ENCODE data around the gene DNAH9.

Gene DNAH9

DNA sequence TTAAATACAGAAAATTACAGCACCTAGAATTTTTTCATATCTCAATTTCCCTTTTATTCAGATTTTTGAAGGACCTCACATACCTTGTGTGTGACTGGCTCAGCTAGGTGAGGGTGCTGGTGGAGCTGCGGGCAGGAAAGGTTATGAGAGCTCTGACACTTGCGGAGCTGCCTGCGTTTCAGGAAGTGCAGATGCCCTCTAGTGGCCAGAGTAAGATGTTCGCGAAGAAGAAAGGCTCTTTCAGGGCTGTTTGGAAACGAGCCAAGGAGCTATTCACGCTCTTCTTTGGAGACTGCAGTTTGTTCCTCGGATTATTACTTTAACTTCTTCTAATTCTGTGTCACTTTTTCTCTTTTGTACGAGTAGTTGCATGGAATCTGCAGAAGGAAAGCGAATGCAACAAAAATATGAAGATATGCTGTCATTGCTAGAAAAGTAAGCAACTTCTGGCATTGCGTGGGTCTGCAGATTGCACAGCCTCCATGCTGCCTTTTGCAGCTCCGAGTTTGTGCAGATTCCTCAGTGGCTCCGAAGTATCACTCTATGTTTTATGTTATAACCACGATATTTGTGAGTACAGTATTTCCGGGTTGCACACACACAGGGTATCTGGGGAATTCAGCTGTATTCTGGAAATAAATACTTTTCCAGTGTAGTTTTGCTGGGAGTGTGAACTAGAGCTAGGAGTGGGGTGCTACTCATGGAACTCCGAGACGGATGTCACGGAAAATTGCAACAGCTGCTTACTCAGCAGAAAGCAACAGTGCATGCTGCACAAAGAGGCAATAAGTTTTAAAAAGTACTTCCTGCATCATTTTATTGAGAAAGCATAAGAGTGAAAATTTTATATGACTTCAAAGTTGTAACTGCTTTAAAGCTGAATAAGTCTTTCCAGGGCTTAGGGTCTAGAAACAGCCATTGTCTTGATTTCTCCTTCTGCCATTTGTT, 46.3 kb downstream of the DNAH9 start:
- no peak for DNase-seq (ENCODE audit: low read depth, low spot score)

DNA sequence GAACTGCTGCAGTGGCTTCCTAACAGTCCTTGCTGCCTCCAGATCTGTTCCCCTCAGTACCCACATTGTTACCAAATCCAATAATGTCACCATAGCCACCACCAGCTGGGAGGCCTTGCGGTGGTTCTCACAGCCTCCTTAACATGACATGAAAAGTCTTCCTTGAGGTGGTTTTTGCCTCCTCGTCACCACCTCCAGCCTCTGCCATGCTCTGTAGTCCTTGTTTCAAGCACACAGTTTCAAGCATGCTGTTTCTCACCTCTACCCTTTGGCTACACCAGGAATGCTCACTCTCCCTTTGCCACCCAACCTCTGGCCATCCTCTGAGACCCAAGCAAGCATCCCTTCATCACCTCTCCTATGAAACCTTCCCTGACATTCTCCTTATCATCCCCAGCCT, 47.2 kb downstream of the DNAH9 start:
- no peak for DNase-seq (ENCODE audit: low read depth, low spot score)

DNA sequence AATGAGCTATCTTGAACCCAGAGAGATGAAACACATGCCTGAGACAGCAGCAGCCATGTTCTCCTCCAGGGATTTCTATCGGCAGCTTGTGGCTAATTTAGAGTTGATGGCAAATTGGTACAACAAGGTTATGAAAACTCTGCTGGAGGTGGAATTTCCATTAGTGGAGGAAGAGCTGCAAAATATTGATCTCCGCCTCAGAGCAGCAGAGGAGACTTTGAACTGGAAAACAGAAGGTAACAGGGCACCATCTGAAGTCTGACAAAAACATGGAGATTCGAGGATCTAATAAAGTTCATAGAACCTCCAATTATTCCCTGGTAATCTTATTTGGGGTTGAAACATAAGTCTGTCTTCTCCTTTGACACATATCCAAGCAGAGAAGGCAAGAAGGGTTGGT, 52.8 kb downstream of the DNAH9 start:
- no peak for DNase-seq (ENCODE audit: low read depth, low spot score)

DNA sequence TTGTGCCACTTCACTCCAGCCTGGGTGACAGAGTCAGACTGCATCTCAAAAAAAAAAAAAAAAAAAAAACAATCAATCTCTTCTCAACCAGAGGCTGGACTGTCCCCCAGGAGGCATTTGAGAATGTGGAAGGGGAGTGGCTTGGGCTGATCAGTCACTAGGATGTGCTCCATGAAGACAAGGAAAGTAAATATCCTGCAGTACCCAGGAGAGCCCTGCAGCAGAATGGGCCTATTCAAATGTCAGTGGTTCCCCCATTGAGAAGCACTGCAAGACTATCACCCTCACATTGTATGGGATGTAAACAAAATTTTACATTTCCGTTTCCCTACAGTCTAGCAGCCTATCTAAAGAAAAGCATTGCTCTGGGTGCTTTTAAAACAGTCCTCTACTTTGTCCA, 70.3 kb downstream of the DNAH9 start:
- no peak for DNase-seq (ENCODE audit: low read depth, low spot score)

DNA sequence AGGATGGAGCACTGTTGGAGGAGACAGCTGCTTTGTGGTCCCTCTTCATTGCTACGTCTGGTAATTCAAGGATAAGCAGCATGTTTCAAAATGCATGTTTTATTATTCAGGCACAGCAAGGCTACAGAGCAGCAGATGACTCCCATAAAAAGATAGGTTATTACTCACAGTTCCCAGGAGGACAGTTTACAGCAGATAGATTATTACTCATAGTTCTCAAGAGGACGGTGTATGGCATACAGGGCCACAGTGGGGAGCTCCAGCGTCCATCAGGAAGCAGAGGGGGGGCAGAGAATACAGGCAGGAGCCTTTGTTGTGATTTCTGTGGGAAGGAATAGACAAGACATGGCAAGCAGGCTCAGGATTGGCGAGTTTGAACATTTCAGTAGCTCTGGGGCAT, 72.9 kb downstream of the DNAH9 start:
- no peak for DNase-seq (ENCODE audit: low read depth, low spot score)

DNA sequence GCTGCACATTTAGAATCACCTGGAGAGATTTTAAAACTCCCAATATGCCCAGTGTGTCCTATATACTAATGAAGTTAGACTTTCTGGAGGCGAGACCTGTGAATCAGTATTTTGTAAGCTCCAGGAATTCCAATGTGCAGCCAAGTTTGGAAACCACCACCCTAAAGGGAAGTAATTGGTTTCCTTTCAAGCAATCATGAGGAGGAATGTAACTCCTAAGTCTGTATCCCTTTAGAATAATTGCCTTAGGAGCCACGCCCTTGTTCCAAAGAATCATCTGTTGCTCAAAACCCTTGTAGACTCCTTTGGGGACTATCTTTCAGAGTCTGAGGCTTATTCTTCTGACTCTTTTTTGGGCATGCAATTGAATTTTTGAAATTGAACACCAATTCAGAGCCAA, 84.4 kb downstream of the DNAH9 start:
- no peak for DNase-seq (ENCODE audit: low read depth, low spot score)

DNA sequence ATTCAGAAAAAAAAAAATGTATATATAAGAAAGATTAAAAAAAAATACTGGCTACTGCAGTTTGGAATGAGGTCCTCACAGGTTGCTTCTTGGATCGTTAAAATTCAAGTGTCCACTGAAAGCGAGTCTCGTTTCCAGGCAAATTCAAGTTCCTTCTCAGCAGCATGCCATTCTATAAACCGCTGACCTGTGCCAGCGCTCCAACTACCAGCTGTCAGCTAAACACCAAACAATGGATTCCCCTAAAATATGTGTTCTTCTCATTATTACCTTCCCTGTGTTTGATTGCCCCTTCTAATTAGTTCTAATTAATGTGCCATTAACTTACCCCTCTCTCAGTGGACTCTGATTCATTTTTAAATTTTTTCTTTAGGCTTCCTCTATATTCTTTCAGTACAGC, 92.4 kb downstream of the DNAH9 start:
- DNase-seq (ENCODE audit: low read depth, low spot score): no peak

DNA sequence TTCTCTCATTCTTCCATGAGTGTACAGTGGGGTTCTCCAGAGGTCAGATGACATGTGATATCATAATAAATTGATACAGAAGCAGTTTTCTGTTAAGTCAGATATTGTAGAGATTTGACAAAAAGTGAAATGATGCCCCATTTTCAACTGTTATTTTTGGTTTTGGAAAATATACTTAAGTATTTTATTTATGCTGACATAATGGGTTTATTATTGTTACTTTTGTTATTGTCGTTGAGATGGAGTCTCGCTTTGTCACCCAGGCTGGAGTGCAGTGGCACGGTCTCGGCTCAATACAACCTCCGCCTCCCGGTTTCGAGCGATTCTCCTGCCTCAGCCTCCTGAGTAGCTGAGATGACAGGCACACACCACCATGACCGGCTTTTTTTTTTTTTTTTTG, 94.4 kb downstream of the DNAH9 start:
- DNase-seq (ENCODE audit: low read depth, low spot score): no peak

DNA sequence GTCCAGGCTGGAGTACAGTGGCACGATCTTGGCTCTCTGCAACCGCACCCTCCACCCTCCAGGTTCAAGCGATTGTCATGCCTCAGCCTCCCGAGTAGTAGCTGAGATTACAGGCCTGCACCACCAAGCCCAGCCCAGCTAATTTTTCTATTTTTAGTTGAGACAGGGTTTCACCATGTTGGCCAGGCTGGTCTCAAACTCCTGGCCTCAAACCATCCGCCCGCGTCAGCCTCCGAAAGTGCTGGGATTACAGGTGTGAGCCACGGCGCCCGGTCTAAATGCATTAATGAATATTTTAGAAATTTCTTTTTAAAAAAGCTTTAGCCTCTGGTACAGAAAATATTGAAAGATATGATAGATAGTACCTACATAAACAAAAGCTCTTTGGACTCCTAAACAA, 95.0 kb downstream of the DNAH9 start:
- no peak for DNase-seq (ENCODE audit: low read depth, low spot score)

DNA sequence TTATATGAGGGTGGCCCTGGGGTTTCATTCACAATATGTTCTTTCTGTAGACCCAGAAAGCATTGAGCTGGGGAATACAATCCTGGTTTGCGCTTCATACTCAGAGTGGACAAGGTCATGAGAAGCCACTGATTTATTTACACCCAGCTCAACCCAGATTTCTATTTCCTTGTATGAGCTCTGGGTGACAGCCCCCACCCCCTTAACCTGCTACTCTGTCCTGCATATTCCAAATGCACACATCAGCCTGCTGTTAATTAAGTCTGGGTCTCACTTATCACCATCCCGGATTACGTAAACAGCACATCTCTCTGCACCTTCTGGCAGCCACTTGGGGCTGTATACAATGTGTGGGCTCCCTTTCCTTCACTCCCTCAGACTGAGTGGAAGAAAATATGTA, 102.4 kb downstream of the DNAH9 start:
- DNase-seq (ENCODE audit: low read depth, low spot score): no peak

DNA sequence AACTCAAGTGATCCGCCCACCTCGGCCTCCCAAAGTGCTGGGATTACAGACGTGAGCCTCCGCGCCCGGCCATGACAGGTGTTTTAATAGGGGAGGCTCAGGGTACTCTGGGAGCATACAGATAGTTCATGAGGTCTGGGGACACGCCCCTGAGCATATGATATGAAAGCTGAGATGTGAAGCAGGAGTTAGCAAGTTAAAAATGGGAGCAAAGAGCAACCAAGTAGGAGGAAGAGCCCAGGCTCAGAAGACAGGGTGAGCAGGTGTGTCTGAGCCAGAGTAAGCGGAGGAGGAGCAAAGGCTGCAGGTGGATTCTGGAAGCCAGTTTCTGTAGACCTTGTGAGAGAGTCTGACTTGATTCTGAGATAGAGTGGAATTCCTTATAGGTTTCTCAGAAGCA, 103.6 kb downstream of the DNAH9 start:
- no peak for DNase-seq (ENCODE audit: low read depth, low spot score)

DNA sequence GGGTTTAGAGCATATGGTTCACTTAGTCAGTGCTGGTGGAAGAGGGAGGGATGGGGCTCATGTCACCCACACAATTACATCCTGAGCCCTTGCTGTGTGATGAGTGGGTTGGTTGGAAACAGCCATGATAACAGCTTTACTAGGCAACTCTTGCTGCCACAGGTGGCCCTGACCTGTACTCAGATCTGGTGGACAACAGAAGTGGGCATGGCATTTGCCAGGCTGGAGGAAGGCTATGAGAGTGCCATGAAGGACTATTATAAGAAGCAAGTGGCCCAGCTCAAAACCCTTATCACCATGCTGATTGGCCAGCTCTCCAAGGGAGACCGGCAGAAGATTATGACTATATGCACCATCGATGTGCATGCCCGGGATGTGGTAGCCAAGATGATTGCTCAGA, 105.8 kb downstream of the DNAH9 start:
- DNase-seq (ENCODE audit: low read depth, low spot score): no peak

DNA sequence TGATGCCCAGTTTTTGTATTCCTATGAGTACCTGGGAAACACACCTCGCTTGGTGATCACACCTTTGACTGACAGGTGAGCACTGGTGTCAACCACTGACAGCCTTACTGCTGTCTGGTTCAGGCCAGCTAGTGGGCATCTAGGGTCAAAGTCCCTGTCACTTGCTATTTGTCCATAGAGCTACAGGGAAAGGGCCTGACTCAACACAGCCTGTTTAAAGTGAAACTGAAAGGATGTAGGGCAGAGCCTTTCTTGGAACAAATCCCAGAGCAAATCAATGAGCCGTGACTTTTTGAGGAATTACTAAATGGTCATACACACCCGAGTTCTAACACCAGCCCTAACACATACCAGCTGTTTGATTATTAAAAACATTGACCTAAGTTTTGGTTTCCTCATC, 106.8 kb downstream of the DNAH9 start:
- DNase-seq (ENCODE audit: low read depth, low spot score): no peak

DNA sequence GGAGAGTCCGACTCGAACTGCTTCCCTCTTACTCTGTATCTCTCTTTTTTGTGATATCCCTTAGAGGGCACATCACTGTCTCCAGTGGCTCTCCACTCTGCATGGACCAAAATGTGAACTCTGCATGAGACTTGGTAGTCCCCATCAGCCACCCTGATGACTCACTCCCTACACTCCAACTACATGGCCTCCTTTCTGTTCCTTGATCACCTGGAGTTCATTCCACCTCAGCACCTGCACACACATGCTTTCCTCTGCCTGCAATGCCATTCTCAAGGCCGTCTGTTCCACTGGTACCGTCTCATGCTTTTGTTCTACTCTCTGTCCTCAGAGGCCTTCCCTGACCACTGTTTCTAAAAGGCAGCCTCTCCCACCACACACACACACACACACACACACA, 109.3 kb downstream of the DNAH9 start:
- no peak for DNase-seq (ENCODE audit: low read depth, low spot score)

DNA sequence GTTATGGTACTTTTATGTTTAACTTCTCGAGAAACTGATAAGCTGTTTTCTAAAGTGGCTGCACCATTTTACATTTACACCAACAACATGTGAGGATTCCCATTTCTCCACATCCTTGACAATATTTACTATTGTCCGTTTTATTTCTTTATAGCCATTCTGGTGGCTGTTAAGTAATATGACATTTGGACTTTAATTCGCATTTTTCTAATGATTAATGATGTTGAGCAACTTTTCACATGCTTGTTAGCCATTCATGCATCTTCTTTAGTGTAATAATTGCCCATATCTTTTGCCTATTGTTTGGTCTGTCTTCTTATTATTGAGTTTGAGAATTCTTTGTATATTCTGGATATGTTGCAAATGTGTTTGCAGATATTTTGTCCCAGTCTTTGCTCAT, 114.2 kb downstream of the DNAH9 start:
- no peak for DNase-seq (ENCODE audit: low read depth, low spot score)

DNA sequence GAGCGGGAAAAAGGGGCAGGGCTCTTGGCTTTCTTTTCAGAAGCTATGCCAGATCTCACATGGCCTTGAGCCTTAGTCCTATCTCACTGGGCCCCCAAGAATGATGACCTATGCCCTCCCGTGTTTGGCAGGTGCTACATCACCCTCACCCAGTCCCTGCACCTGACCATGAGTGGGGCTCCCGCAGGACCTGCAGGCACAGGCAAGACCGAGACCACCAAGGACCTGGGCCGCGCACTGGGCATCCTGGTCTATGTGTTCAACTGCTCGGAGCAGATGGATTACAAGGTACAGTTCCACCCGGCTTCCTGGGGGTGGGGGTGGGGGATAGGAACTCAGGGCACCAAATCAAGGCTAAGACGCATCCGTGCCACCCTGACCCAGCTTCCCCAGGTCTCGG, 120.9 kb downstream of the DNAH9 start:
- no peak for DNase-seq (ENCODE audit: low read depth, low spot score)

DNA sequence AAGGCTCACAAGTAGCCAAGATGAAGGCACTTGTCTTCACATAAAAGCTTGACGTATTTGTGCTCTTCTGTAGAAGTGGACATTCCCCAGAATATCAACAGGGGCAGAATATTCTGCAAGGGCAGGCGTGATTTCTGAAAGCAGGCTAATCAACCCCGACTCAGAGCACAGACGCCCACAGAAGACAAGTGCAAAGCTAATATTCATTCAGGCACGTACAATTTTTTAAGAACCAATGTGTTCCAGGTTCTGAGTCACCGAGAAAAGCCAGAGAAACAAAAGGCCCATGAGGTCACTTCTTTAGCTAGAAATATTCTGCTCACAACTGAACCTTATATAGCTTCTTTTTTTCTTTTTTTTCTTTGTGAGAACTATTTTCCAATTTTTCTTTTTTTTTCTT, 121.6 kb downstream of the DNAH9 start:
- DNase-seq (ENCODE audit: low read depth, low spot score): no peak

DNA sequence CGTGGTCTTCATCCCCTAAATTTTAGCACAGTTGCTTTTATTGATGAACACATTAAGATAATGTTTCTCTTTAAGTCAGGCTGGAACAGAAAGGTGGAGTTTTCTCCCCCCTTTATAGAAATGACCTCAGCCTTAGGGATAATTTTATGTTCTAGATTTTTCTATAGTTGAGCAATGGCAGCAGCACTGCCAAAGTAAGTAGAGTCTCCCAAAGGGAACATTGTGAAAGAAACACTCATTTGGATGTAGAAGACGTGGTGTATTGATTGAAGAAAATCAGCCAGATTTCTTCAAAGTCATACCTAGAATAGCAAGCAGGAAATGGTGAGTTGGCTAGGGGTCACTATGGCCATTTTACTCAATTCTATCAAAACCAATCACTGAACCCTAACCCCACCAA, 122.5 kb downstream of the DNAH9 start:
- DNase-seq (ENCODE audit: low read depth, low spot score): no peak

DNA sequence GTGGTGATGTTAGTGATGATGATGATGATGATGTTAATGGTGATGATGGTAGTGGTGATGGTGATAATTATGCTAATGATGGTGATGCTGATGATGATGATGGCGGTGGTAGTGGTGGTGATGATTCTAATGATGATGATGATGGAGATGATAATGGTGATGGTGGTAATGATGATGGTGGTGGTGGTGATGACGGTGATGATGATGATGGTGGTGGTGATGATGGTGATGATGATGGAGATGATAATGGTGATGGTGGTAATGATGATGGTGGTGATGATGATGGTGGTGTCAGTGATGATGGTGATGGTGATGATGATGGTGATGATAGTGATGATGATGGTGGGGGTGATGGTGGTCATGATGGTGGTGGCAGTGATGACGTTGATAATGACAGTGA, 132.5 kb downstream of the DNAH9 start:
- DNase-seq (ENCODE audit: low read depth, low spot score): no peak

DNA sequence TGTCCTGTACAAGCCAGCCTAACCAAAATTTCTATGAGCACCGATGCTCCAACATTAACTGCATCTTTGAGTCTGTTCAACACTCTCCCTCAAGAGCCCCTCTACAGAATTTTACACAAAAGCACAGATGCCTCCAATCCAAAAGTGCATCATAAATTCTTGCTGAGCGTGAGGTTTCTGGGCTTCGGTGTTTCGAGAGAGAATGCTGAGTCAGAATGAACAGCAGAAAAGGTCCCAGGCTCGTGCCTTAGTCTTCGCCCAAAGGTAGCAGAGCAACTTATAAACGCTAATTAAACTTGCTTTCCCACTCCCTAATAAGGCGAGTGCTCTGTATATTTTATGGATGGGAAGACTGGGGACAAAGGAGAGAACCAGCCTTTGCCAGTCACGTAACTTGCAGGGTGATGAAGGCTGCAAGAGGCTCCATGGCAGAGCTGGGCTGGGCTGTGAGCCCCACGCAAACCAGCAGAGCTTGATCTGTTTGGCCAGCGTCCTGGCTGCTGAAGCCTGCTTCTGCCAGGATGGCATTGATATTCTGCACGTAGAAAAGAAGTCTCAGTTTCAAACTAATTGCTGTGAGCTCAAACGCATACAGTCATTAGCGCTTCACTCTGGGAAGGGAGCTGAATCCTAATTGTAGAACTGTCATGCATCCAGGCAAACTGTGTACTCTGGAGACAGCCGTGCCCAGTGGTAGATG, 138.5 kb downstream of the DNAH9 start:
- no peak for DNase-seq (ENCODE audit: low read depth, low spot score)

DNA sequence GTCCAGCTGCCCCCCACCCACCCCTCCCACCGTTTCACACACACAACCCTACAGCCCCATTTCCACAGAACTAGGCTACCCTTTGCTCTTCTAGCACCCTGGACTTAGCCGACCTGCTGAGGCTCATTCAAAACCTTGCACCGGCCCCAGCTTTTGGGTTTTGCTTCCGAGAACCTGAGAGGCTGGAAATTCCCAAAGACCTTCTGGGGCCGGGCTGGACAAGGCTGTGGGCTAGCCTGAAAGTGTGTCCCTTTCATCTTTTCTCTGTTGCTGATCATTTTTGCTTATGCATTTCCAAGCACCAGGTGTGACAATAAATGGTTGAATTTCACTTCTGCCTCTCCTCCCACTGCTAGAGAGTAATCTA, 139.0 kb downstream of the DNAH9 start:
- no peak for DNase-seq (ENCODE audit: low read depth, low spot score)

DNA sequence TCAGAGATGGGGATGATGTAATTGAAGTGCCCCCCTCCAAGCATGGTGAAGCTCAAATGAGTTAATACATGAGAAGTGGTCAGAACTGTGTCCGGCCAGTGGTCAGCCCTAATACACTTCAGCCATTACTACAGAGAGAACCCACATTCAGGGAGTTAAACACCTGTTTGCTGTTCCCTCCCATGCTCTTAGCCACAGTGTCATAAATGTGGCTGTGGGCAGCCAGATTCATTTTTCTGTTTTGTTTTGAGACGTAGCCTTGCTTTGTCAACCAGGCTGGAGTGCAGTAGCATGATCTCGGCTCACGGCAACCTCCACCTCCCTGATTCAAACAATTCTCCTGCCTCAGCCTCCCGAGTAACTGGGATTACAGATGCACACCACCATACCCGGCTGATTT, 139.9 kb downstream of the DNAH9 start:
- DNase-seq (ENCODE audit: low read depth, low spot score): no peak

DNA sequence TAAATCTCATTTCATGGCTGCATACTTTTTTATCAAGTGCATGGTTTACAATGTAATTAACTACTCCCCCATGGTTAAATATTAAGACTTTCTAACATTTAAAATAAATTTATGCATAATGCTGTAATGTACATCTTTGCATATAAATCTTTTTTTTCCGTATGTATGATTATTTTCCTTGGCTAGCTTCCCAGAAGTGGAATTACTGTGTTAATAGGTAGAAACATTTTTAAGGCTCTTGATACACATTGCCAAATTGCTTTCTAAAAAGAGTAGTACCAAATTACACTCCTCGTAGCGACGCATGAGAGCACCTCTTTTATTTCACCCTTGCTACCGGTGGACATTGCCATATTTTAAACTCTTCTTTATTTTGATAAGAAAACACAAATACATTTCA, 141.1 kb downstream of the DNAH9 start:
- no peak for DNase-seq (ENCODE audit: low read depth, low spot score)
